Mononuclear cell (primary cell): ENCODE measurements around the gene PNPLA2. TPM values are rescaled to one million over a fixed set of nuclear protein-coding genes. Genes with fewer than 3 reads are reported as not detected.

Experiments
- H3K27me3 ChIP-seq: 2 replicates; pipeline ENCODE4 v1.6.0; 2011; ENCODE audit warnings: low read length, control low read depth; ENCODE audit not compliant: insufficient read depth
- H3K4me1 ChIP-seq: 2 replicates; pipeline ENCODE4 v1.5.1; 2011; ENCODE audit warnings: mild to moderate bottlenecking, low read length, control low read depth; ENCODE audit not compliant: insufficient read depth
- H3K4me3 ChIP-seq: 2 replicates; pipeline ENCODE4 v1.5.1; 2011; ENCODE audit warnings: mild to moderate bottlenecking, low read length, moderate library complexity
- H3K9me3 ChIP-seq: 2 replicates; pipeline ENCODE4 v1.5.1; 2011; ENCODE audit warnings: low read depth, mild to moderate bottlenecking, control low read depth, low read length
- total RNA-seq: library from RNA; depleted of rRNA; stranded (reverse); fragments of >200 nt; gene quantifications from one replicate; pipeline ENCODE4 v1.2.3, GENCODE V29; 2012

PNPLA2 gene
- total RNA-seq, 1 donor, result 81.0 TPM

DNA sequence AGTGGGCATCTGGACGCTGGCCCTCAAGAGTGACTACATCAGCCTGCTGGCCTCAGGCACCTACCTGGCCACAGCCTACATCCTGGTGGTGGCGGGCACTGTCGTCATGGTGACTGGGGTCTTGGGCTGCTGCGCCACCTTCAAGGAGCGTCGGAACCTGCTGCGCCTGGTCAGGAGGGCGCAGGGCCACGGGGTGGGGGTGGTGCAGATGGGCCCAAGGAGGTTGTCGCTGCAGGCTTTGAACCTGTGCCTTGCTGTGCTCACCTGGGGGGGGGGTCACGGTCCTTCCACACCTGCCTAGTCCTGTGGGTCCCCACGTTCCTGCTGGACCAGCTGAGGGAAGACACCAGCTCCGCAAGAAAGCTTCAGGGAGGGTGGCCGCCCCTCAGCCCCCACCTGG is 17.6 kb downstream of the PNPLA2 start:
- H3K4me1 ChIP-seq, result peaks cover 40% of the 10 kb centered on the region
- no peak overlapping the region for H3K4me3 ChIP-seq
- peaks cover 7% of the 10 kb centered on the region for H3K27me3 ChIP-seq
- no peaks in the 10 kb centered on the region for H3K9me3 ChIP-seq

DNA sequence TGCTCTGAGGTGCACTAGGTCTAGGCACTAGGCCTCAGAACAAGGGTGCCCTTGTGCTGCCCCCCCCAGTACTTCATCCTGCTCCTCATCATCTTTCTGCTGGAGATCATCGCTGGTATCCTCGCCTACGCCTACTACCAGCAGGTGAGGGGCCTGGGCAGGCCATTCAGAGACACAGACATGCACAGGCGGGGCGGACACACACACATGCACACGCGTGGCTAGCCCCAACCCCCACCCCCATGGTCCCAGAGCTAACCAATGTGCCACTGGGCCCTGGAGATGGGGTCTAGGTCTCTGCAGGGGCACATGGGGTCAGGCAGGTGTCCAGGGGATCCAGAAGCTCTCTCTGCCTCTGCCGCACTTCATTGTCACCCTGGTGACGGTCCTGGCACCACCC is 18.0 kb downstream of the PNPLA2 start:
- Histone ChIP-seq H3K4me3 (no peak overlapping the region), H3K9me3 (no peaks in the 10 kb centered on the region), H3K4me1 (peaks cover 42% of the 10 kb centered on the region), H3K27me3 (peaks cover 3% of the 10 kb centered on the region)

DNA sequence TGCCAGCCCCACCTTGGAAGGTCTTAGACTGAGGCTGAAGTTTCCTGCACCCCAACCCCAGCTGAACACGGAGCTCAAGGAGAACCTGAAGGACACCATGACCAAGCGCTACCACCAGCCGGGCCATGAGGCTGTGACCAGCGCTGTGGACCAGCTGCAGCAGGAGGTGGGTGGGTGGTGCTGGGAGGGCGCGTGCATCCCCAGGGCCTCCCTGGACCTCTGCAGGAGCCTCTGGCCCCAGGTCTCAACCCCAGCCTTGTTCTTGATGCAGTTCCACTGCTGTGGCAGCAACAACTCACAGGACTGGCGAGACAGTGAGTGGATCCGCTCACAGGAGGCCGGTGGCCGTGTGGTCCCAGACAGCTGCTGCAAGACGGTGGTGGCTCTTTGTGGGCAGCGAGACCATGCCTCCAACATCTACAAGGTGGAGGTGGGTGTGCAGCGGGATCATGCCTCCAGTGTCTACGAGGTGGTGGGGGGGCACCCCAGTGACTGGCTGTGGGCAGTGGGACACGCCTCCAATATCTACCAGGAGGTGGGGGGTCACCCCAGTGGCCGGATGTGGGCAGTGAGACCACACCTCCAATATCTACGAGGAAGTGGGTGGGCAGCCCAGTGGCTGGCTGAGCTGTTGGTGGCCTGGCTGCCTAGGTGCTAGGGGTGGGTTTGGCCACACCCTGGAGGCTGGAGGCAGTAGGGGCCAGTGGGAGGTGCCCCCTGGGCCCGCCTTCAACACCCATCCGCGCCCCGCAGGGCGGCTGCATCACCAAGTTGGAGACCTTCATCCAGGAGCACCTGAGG is 18.7 kb downstream of the PNPLA2 start:
- H3K27me3 ChIP-seq, result no peaks in the 10 kb centered on the region
- no peak overlapping the region for H3K4me3 ChIP-seq
- H3K9me3 ChIP-seq, result no peaks in the 10 kb centered on the region
- peaks cover 42% of the 10 kb centered on the region for H3K4me1 ChIP-seq

DNA sequence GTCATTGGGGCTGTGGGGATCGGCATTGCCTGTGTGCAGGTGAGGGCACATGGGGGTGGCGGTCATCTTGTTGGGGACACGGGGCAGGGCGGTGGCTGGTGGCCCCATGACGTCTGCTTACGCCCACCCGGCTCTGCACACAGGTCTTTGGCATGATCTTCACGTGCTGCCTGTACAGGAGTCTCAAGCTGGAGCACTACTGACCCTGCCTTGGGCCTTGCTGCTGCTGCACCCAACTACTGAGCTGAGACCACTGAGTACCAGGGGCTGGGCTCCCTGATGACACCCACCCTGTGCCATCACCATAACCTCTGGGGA is 19.2 kb downstream of the PNPLA2 start:
- H3K4me3 ChIP-seq, result no peak overlapping the region
- H3K9me3 ChIP-seq, result no peaks in the 10 kb centered on the region
- peaks cover 39% of the 10 kb centered on the region for H3K4me1 ChIP-seq

DNA sequence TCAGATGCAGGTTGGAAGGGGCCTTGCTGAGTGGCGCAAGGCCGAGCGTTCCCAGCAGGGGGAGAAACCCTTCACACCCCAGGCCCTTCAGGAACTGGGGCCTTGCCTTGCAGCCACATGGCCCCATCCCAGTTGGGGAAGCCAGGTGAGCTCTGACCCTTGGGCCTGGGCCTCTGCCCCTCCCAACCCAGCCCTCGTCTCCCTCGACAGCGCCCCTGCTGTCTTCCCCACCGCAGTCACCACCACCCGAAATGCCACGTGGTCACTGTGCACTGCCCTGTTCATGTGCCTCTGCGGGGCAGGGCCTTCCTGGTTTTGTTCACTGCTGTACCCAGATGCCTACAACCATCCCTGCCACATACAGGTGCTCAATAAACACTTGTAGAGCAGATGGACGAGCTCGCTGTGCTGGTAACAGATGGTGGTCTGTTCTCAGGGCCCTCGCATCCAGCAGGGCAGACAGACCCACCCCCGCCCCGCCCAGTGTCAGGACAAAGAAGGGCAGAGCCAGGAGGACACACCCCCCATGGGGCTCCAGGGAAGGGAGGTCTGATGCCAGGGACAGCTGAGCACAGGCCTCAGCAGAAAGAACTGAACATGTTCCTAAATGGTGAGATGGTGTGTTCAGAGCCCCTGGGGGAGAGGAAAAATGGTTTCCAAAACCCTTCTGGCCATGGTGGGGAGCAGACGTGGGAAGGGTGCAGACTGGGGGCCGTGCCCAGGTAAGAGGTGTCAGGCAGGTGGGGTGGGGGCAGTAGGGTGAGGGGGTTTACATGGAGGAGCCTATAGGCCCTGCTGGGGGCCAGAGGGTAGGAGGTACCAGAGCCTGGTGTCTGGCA is 19.9 kb downstream of the PNPLA2 start:
- peaks cover 40% of the 10 kb centered on the region for H3K4me1 ChIP-seq
- no peak overlapping the region for H3K4me3 ChIP-seq
- no peaks in the 10 kb centered on the region for H3K27me3 ChIP-seq
- no peaks in the 10 kb centered on the region for H3K9me3 ChIP-seq

More for the DNA sequence above, 19.2 kb downstream of the PNPLA2 start:
- H3K27me3 ChIP-seq, result no peaks in the 10 kb centered on the region

DNA sequence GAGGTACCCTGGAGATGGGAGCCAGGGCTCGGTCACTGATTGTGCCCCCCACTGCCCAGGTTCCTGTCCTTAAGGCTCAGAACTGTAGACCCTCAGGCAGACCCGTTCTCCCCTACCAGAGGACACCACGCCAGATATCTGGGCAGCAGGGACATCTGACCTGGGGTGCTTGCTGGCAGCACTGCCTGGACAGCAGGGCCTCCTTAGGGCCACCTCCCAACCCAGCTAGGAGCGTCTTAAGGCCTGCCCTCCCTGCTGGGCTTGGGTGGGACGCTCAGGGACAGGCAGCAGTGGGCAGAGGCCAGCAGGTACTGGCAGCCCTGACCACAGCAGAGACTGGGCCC is 20.5 kb downstream of the PNPLA2 start:
- no peak overlapping the region for H3K4me3 ChIP-seq
- H3K27me3 ChIP-seq, result no peaks in the 10 kb centered on the region
- H3K9me3 ChIP-seq, result no peaks in the 10 kb centered on the region
- H3K4me1 ChIP-seq, result peaks cover 40% of the 10 kb centered on the region

DNA sequence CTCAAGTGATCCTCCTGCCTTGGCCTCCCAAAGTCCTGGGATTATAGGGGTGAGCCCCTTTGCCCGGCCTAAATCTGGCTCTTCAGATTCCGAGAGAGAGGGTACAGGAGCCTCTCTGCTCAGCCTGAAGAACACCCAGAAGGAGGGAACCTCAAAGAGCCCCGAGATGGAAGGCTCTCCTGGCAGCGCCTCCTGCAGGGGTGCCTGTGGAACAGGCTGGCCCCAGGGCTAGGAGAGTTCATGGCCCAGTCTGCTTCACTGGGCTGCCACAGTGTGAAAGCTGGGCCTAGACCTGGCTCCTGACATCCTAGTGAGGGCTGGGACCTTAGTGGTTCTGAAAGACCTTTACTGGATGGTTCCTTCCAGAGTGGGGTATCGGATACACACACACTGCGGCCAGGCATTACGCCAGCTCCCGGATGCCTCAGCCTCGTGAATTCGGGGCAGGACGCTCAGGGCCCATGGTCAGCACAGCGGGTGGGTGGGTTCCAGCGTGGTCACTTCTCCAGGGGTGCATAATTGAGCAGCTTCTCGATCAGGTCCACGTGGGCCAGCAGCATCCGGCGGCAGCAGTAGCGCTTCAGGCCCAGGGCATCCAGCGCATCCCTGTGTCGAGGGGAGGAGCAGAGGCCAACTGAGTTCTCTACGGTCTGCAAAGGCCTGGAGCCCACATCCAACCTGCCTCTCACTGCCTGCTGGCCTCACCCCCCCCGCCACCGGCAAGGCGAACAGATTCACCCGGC is 21.3 kb downstream of the PNPLA2 start:
- no peaks in the 10 kb centered on the region for H3K9me3 ChIP-seq
- H3K4me3 ChIP-seq, result no peak overlapping the region
- H3K4me1 ChIP-seq, result peaks cover 39% of the 10 kb centered on the region

DNA sequence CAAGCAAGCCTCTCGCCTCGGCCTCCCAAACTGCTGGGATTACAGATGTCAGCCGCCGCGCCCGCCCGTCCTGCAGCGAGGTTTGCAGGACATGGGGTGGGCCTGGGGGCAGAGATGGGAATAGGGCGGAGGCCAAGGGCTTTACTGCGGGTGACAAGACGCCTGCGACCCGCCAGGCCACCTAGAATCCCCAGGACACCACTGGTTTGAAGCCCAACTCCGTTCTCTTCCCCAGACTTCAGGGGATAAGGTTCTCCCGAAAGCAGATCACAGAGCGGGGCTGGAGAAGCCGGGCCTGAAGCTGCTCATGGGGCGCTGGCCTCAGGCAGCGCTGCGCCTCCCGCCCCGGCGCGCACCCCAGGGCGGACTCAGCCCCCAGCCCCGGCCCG is 23.3 kb downstream of the PNPLA2 start:
- Histone ChIP-seq H3K27me3 (no peaks in the 10 kb centered on the region), H3K9me3 (no peaks in the 10 kb centered on the region), H3K4me1 (peaks cover 38% of the 10 kb centered on the region), H3K4me3 (peak overlapping the region; percentile 81)

More for the DNA sequence above, 21.3 kb downstream of the PNPLA2 start:
- no peaks in the 10 kb centered on the region for H3K27me3 ChIP-seq

DNA sequence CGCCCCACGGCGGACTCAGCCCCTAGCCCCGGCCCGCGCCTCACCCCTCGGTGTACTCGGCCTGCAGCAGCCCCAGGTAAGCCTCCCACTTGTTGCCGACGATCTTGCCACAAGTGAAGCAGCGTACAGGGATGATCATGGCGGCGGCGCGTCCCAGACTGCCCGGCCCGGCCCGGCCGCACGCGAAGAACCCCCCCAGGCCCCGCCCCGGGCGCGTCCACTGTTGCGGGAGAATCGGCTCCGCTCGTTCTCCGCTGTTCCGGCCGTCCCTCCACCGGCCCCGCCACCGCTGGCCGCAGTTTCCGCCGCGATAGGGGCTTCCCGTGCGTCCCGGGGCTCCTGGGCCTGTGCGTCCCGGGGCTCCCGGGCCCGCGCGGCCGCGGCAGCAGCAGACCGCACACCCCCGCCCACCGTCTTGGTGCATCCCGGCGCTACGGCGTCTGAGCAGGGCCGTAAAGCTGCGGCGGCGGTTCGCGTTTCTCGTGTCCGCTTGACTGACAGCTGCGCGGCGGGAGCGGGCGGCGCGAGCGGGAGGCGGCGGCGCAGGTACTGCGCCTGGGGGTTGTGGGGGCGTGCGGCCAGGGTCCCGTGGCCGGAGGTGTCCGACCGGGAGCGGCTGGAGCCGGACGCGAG is 23.8 kb downstream of the PNPLA2 start, which contains the start of the genes POLR2L and TSPAN4:
Gene POLR2L (minus strand): TSS at position 160 of the 633 bp plus-strand sequence. CDS start 21 bp downstream, at position 139.
Gene TSPAN4 (plus strand): TSS at position 483 of the 633 bp plus-strand sequence. CDS start 7,453 bp downstream, outside the sequence.
- Histone ChIP-seq H3K4me1 (peaks cover 38% of the 10 kb centered on the region), H3K9me3 (no peaks in the 10 kb centered on the region), H3K4me3 (peak within 1 kb of the TSS; percentile 81)

DNA sequence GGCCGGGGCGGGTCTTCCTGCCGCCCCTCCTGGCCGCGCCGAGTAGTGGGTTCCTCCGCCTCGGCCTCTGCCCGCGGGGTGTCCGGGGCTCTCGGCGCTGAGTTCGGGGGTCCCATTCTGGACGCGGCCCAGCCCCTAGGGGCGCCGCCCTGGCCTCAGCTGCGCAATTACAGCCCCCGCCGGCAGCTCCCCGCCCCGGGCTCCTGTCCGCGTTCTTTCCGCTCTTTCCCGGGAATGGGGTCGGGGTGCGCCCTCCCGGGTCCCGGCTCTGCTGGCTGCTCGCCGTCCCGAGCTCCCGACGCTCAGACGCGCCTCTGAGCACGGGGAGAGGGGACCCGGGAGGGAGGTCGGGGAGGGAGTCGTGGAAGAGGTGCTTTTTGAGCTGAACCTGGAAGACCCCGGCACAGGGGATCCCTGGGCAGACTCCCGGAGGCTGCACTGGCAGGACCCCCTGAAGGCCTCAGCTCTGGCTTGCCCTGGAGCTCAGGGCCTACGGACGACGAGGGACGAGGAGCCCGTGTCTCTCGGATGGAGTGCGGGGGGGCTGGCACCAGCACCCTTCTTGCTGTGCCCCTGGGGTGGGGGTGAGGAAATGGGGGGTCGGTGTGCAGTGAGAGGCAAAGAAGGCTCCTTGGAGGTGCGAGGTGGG is 24.5 kb downstream of the PNPLA2 start:
- peaks cover 38% of the 10 kb centered on the region for H3K4me1 ChIP-seq
- H3K9me3 ChIP-seq, result no peaks in the 10 kb centered on the region
- H3K27me3 ChIP-seq, result no peaks in the 10 kb centered on the region
- H3K4me3 ChIP-seq, result peak overlapping the region; percentile 81

More for the DNA sequence above, 23.8 kb downstream of the PNPLA2 start, which contains the start of the genes POLR2L and TSPAN4:
- H3K27me3 ChIP-seq, result no peaks in the 10 kb centered on the region

DNA sequence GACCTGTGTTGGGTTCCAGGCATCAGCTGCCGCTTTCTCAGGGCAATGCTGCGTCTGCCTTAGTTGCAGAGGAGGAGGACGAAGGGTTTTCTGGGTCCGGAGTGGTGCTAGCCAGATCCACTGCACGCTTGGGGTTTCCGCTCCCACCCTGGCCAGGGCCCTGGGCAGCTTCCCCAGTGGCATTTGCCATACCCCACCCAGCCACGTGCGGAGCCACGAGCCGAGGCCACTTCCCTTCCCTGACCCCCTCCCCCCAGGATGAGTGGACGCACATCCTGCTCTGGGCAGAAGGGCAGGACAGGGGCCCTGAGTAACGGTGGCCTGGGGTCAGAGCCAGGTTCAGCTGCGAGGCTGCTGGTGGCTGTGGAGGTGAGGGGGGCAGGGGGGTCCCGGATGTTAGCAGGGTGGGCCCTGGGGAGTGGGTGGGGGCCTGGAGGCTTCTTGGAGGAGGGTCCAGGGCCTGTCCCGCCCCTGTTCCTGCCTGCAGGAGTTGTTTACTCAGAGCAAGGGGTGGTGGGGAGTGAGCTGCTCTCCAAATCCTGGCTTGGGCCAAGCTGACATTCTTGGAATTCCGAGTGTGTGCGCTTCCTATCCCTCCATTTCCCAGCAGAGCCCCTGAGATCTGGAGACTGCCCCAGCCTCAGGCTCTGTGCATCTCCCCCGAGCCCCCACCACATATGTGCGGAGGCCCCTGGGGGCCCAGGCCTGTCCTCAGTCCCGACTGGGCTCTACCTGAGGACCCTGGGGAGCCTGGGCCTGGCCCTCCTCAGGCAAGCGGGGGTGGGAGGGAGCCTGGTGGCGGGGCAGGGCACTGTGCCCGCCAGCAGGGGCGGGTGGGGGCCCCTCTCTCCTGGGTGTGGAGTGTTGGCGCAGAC is 25.3 kb downstream of the PNPLA2 start:
- Histone ChIP-seq H3K27me3 (peaks cover 8% of the 10 kb centered on the region), H3K9me3 (no peaks in the 10 kb centered on the region), H3K4me3 (peak overlapping the region; percentile 20), H3K4me1 (peaks cover 47% of the 10 kb centered on the region)

DNA sequence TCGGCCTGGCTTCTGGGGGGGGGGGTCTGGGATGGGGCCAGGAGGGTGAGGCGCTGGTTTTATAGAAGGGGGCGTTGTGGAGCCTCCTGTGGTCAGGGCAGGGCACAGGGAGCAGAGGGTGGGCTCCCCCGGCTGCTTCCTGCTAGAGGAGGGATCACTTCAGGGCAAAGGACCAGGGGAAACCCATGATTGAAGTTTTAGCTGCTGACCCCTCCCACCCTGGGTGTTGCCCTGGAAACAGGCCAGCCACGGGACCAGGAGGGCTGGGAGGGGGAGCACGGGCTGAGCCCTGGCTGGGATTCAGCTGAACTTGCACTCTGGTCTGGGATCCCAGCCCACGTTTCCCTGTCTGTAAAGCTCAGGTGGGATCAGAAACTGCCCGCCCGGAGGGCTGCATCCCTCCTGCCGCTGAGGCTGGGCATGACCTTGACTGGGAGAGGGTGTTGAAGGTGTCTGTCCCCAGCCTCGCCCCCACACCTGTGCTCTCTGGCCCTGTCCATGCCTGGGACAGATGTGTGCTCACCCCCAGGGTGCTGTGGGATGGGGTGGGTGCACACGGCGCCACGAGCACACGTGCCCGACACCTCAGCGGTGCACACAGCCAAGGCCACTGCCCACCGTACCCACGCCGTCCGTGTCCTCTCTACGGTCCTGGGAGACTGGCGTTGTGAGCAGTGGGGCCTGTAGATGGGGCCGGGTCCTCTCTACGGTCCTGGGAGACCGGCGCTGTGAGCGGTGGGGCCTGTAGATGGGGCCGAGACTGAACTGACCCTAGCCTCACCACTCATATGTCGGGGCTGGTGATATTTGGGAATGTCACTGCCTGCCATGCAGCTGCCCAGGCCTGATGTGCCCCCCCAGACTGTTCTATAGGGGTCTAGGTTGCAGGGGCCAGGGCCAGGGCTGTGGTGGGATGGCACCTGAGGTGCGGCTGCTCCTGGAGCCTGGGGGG is 26.3 kb downstream of the PNPLA2 start:
- peaks cover 49% of the 10 kb centered on the region for H3K4me1 ChIP-seq
- peaks cover 10% of the 10 kb centered on the region for H3K27me3 ChIP-seq
- no peak overlapping the region for H3K4me3 ChIP-seq
- H3K9me3 ChIP-seq, result no peaks in the 10 kb centered on the region
